D721Med (cell line): ENCODE results near the gene CEP43.

ENCODE experiments used
- DNase-seq: peaks from one replicate; pipeline ENCODE4 v3.0.0; 2011; ENCODE audit warnings: low spot score; ENCODE audit not compliant: insufficient read length
- FAIRE-seq: peaks from 2 replicates; lab custom pipeline; 2011; peaks lifted over from hg19 to GRCh38; lab: Jason Lieb, UNC
- TF ChIP-seq, protein P1 (sequence below): IDR thresholded peaks from 2 replicates; pipeline ENCODE4 v1.5.1; 2012; ENCODE audit warnings: mild to moderate bottlenecking, control low read depth; ENCODE audit not compliant: insufficient read depth; ENCODE audit errors: missing control alignments

Gene CEP43

DNA sequence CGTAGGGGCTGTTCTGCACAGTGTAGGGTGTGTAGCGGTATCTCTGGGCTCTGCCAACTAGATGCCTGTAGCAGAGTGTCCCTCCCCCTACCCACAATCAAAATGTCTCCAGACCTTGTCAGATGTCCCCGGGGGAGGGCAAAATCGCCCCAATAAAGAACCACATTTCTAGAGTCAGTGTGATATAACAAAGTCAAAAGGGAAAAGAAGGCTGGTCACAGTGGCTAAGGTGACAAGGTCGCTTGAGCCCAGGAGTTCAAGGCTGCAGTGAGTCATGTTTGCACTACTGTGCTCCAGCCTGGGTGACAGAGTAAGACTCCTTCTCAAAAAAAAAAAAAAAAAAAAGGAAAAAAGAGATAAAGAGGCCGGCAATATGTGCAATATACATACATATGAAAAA lies 11.7 kb upstream of the CEP43 start:
- FAIRE-seq (no peak), DNase-seq (no peak)
- TF ChIP-seq, protein P1, sequence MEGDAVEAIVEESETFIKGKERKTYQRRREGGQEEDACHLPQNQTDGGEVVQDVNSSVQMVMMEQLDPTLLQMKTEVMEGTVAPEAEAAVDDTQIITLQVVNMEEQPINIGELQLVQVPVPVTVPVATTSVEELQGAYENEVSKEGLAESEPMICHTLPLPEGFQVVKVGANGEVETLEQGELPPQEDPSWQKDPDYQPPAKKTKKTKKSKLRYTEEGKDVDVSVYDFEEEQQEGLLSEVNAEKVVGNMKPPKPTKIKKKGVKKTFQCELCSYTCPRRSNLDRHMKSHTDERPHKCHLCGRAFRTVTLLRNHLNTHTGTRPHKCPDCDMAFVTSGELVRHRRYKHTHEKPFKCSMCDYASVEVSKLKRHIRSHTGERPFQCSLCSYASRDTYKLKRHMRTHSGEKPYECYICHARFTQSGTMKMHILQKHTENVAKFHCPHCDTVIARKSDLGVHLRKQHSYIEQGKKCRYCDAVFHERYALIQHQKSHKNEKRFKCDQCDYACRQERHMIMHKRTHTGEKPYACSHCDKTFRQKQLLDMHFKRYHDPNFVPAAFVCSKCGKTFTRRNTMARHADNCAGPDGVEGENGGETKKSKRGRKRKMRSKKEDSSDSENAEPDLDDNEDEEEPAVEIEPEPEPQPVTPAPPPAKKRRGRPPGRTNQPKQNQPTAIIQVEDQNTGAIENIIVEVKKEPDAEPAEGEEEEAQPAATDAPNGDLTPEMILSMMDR, result no peak

DNA sequence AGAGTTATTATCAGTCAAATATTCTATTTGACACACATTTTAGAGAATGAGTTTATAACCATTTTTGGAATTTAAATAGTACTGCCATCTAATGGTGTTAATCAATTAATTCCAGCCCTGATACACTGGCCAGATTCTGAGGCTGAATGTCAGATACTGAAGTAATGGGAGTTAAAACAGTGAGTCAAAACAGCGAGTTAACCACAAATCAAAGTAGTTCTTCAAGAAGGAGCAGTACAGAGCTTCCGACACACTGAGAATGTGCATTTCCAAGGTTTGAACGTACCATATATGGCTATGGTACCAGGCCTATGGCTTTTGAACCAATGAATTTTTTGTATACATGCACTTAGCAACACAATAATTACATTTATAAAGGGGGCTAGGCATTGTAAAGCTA lies 11.3 kb upstream of the CEP43 start:
- FAIRE-seq, result no peak
- TF ChIP-seq, protein P1, result no peak
- DNase-seq, result no peak

DNA sequence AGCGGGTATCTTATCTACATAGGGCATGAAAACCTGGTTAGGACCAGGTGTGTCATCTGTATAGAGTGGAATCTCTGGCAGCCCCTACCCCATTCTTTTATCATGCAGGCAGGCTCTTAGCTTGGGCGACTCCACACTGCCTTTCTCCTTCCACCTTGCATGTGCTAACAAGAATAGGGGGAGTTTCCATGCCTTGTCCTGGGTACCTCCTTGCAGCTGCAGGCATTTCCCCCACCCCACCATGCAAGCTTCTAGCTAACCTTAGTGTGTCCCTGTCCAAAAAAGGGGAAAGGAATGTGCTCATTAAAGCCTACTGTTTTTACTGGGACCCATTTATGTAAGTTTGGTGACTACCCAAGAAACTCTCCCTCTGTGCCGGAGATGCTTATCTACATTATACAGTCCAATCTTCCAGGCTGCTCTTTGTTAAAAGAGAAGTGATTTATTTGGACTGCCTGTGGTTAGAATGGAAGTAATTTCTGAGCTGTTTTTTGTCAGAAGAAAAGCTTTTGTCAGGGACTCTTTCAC lies 10.5 kb upstream of the CEP43 start:
- TF ChIP-seq, protein P1, result no peak
- DNase-seq (no peak), FAIRE-seq (no peak)

DNA sequence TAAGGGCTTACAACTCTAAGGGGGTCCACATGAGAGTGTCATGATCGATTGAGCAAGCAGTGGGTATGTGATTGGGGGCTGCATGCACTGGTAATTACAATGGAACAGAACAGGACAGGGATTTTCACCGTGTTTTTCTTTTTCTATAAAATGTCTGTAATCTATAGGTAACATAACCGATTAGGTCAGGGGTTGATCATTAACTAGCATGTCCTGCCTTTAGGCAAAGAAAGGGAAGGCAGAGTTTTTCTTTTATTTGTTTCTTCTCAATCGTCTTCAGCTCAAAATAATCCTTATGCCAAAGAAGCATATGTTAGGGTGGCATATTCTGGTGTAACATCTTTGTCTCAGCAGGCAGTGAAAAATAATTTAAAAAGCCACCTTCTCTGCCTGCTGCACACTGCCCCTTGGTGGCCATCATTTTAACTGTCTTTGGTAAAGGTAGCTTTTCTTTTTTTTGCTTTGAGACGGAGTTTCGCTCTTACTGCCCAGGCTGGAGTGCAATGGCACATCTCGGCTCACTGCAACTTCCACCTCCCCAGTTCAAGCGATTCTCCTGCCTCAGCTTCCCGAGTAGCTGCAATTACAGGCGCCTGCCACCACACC lies 9.7 kb upstream of the CEP43 start:
- TF ChIP-seq, protein P1, result peak; percentile 56
- DNase-seq (no peak), FAIRE-seq (no peak)

DNA sequence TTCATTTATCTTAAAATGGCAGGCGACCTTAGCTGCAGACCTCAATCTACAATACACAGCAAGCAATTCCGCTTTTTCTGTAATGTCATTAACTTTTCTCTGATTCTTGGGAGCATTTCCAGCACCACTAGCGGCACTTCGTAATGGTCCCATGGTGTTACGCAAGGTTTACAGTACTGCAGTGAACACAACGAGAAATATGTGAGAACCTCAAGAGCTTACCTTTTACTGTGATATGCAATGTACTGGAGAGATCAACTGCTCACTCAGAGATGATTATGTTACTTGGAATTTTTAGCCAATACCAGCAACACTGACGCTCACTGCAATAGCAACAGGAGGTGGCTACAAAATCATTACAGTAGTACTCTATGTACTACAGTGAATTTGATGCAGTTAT lies 2.8 kb upstream of the CEP43 start:
- FAIRE-seq, result no peak
- DNase-seq, result no peak
- TF ChIP-seq, protein P1, result no peak

DNA sequence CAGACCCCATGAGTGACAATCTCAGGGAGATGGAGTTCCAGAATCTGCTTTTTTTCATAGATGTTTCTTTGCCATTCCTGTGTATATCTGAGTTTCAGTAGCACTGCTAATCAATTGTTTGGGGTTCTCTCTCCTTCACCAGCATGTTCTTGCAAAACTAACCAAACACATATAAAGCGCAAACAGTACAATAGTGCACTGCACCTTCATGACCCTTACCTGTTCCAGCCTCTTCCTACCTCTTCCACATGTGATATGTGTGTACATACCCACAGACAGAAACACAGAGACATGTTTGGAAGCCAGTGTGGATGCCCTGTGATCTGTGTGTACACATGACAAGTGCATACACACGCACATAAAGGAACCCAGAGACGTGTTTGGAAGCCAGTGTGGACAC lies 1.8 kb upstream of the CEP43 start:
- TF ChIP-seq, protein P1, result no peak
- no peak for DNase-seq
- no peak for FAIRE-seq

DNA sequence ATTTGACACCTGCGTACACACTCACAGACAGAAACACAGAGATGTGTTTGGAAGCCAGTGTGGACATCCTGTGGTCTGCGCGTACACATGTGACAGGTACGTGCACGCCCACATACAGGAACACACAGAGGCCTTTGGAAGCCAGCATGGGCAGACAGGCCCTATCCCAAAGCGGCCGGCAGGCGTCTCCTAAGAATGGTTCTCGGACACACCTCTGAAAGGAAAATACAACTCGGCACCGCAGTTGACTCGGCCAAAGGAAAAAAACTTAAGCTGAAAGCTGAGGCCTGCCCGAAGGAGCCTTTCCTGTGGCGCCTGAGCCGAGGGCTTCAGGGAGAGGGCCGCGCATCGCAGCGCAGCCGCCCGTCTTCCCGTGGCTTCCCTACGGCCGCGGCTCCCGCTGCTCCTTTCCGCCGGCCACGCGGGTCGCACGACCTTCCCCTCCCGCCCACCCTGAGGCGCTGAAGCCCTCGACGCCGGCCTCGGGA lies 1.4 kb upstream of the CEP43 start:
- TF ChIP-seq, protein P1, result peak; percentile 27
- DNase-seq (no peak), FAIRE-seq (no peak)
